22Rv1 (cell line): ENCODE measurements around the gene CDK13.

Experiments
- H3K27ac ChIP-seq: fragments of 450-650 bp; 2 replicates; pipeline ENCODE4 v1.5.1; 2017
- ZFX ChIP-seq: fragments of 450-650 bp; IDR thresholded peaks from 2 replicates; pipeline ENCODE4 v1.6.1; 2017; ENCODE audit warnings: antibody characterized with exemption, borderline replicate concordance
- TF ChIP-seq, protein P1 (sequence below): fragments of 450-650 bp; IDR thresholded peaks from 2 replicates; pipeline ENCODE4 v1.5.1; 2017; ENCODE audit warnings: mild to moderate bottlenecking

Gene CDK13

DNA sequence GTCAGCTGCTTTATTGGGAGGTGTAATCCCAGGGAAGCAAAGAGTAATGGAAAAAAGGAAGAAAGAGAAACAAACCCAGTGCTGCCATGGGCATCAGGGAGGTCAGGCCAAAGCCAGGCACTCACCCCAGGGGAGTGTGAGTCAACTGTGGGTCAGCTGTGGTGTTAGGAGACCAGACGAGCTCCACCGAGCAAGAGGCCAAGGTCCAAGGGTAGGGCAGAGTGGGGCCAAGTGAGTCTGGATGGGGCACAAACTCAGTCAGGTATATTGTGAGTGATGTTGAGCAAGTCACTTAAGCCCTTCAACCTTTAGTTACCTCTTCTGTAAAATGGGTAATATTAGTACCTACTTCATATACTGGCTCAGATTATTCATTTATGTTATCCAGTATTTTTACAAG lies 30.4 kb upstream of the CDK13 start:
- TF ChIP-seq ZFX, result no peak
- TF ChIP-seq, protein P1, sequence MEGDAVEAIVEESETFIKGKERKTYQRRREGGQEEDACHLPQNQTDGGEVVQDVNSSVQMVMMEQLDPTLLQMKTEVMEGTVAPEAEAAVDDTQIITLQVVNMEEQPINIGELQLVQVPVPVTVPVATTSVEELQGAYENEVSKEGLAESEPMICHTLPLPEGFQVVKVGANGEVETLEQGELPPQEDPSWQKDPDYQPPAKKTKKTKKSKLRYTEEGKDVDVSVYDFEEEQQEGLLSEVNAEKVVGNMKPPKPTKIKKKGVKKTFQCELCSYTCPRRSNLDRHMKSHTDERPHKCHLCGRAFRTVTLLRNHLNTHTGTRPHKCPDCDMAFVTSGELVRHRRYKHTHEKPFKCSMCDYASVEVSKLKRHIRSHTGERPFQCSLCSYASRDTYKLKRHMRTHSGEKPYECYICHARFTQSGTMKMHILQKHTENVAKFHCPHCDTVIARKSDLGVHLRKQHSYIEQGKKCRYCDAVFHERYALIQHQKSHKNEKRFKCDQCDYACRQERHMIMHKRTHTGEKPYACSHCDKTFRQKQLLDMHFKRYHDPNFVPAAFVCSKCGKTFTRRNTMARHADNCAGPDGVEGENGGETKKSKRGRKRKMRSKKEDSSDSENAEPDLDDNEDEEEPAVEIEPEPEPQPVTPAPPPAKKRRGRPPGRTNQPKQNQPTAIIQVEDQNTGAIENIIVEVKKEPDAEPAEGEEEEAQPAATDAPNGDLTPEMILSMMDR, result no peak
- H3K27ac ChIP-seq, result no peak overlapping the region

DNA sequence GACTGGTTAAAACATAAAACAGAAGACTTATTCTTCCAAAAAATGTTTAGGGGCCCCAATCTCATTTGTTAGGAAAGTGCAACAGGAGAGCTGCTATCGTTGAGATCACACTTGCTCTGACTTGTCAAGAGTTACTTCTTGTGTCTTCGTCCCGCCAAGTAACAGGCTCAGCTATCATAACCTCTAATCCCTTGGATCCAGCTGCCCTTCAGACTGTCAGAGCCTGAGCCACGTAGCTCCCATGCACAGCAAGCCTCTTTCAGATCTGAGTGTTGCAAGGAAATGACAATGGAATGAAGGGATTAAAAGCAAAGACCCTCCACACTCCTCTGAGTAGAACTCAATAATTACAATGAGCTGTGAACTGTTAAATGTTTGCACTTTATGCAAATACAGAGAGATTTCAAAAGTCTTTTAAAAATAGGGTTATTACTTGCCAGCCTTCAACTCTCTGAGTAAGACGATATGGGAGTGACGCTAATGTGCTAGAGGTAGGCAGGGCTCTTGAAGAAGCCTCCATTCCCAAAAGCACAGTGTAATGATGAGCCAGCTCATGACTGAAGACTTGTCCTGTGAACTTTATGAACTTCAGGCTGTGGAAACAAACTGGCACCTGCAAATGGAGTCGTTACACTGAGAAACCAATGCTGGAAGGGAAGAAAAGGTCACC lies 28.4 kb upstream of the CDK13 start:
- H3K27ac ChIP-seq, result no peak overlapping the region
- TF ChIP-seq, protein P1, result no peak
- TF ChIP-seq ZFX, result no peak

DNA sequence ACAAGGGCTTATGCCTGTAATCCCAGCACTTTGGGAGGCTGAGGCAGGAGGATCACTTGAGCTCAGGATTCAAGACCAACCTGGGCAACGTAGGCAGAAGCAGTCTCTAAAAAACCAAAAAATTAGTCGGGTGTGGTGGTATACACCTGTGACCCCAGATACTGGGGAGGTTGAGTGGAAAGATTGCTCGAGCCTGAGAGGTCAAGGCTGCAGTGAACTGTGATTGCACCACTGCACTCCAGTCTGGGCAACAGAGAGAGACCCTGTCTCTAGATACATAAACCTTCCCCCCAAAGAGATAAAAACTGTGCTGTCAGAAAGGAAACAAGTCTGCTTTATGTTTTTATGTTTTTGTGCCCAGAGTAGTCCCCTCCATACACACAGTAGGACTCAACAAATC lies 27.5 kb upstream of the CDK13 start:
- TF ChIP-seq, protein P1, result no peak
- no peak for TF ChIP-seq ZFX
- no peak overlapping the region for H3K27ac ChIP-seq

DNA sequence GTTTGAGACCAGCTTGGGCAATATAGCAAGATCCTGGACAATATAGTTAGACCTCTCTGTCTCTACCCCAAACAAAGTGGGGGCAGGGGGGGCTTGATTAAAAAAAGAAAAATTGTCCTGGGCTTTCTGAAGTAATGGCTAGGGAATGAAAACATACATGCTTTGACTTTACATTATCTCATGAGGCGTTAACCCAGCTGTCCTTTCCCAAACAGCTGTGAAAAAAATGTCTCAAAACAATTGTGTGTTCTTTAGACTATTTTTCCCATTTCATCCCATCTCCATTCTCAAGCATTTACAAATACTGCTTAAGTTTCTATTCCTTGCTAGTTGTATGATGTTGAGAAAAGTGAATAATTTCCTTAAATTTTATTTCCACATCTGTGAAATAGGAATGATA lies 27.0 kb upstream of the CDK13 start:
- TF ChIP-seq, protein P1, result no peak
- TF ChIP-seq ZFX, result no peak
- no peak overlapping the region for H3K27ac ChIP-seq

DNA sequence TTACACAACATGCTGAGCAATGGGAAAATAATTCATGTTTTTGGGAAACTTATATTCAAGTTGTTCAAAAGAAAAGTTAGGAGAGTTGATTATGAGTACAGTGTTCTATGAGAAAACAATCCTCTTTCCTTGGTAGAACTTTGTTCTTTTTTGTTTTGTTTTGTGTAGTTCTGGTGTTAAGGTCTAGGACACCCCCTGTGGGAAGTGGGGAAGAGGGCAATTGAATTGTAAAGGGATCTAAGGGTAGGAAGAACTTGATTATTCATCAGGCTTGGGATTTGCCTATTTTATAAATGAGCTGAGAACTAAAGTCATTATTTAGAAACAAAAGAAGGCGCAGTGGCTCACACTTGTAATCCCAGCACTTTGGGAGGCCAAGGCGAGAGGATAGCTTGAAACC lies 25.9 kb upstream of the CDK13 start:
- TF ChIP-seq ZFX, result no peak
- TF ChIP-seq, protein P1, result no peak
- H3K27ac ChIP-seq, result no peak overlapping the region

DNA sequence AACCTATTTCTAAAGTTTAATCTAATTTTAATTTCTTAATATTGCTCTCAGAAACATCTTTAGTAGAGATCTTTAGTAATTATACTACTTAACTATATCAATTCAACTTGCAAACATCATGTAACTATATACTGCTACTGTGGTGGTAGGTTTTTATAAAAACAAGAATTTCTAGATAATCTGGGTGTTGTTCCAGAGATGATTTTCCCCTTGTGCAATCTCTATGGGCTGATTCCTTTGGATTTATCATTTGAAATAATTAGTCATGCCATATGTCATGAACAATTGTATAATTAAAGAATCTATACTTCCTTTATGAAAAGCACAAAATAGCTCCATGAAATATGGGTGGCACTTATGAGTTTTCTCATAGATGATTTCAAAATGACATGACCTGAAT lies 23.9 kb upstream of the CDK13 start:
- TF ChIP-seq, protein P1, result no peak
- TF ChIP-seq ZFX, result no peak
- H3K27ac ChIP-seq, result no peak overlapping the region

DNA sequence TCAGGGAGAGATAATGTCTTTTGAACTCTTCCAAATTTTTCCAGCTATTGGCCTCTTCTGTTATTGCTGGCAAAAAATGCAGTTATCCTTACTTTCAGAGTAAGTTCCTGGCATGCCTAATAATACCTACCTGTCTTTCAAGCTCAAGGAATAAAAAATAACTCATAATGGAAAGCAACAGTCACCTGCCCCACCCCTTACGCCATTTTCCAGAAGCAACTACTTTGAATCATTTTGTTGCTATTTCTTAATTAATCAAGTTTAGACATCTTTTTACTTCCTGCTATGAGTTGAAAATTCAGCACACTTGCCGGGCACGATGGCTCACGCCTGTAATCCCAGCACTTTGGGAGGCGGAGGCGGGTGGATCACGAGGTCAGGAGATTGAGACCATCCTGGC lies 23.0 kb upstream of the CDK13 start:
- no peak overlapping the region for H3K27ac ChIP-seq
- TF ChIP-seq, protein P1, result no peak
- no peak for TF ChIP-seq ZFX
